Left ventricle myocardium inferior (tissue), 1 donor: ENCODE data around the gene PIP4K2C. TPM values are rescaled to one million over a fixed set of nuclear protein-coding genes. Genes with fewer than 3 reads are reported as not detected.

Source experiments
- DNase-seq: peaks from one replicate; pipeline ENCODE4 v3.0.0-alpha.2; 2020
- H3K27ac ChIP-seq: fragments of 200-600 bp; replicated peaks from 2 replicates; pipeline ENCODE4 v1.8.0; 2021
- H3K27me3 ChIP-seq: fragments of 200-600 bp; 2 replicates; pipeline ENCODE4 v1.8.0; 2021; ENCODE audit warnings: low read depth
- H3K36me3 ChIP-seq: fragments of 200-600 bp; 2 replicates; pipeline ENCODE4 v1.8.0; 2021
- H3K4me1 ChIP-seq: fragments of 200-600 bp; 2 replicates; pipeline ENCODE4 v1.8.0; 2021
- H3K4me3 ChIP-seq: fragments of 200-600 bp; 2 replicates; pipeline ENCODE4 v1.8.0; 2021; ENCODE audit warnings: mild to moderate bottlenecking, moderate library complexity
- H3K9me3 ChIP-seq: fragments of 200-600 bp; replicated peaks from 2 replicates; pipeline ENCODE4 v1.8.0; 2021
- intact Hi-C: fragments of 100-400 bp; cut with micrococcal nuclease; formaldehyde crosslinking; loops from one replicate; pipeline ENCODE4 v1.11.0; 2022
- total RNA-seq: library from RNA; stranded (reverse); fragmentation: NEBNext Ultra II Directional; extraction: Animal tissue kit (Norgen Biotek cat#: 25700); gene quantifications from one replicate; pipeline ENCODE4 v1.2.1, GENCODE V29; 2021
- TF ChIP-seq, protein P1 (sequence below): fragments of 200-600 bp; IDR thresholded peaks from 2 replicates; pipeline ENCODE4 v1.8.0; 2021; ENCODE audit warnings: antibody characterized with exemption, mild to moderate bottlenecking, borderline replicate concordance
- donor health status: DM: no; HTN: yes; CAD: no; lungs with severe emphysema.

Gene PIP4K2C
- total RNA-seq, 1 donor from 2014 or later = 12.3 TPM

GRCh38 chr12:57609781-57610553, 19.0 kb downstream of the PIP4K2C start:
- peak overlapping the region; percentile 90 for H3K27ac ChIP-seq
- H3K36me3 ChIP-seq = peaks cover 23% of the 10 kb centered on the region
- intact Hi-C loops = no loop called here
- TF ChIP-seq, protein P1, sequence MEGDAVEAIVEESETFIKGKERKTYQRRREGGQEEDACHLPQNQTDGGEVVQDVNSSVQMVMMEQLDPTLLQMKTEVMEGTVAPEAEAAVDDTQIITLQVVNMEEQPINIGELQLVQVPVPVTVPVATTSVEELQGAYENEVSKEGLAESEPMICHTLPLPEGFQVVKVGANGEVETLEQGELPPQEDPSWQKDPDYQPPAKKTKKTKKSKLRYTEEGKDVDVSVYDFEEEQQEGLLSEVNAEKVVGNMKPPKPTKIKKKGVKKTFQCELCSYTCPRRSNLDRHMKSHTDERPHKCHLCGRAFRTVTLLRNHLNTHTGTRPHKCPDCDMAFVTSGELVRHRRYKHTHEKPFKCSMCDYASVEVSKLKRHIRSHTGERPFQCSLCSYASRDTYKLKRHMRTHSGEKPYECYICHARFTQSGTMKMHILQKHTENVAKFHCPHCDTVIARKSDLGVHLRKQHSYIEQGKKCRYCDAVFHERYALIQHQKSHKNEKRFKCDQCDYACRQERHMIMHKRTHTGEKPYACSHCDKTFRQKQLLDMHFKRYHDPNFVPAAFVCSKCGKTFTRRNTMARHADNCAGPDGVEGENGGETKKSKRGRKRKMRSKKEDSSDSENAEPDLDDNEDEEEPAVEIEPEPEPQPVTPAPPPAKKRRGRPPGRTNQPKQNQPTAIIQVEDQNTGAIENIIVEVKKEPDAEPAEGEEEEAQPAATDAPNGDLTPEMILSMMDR = no peak
- H3K4me1 ChIP-seq = peaks cover 96% of the 10 kb centered on the region
- no peaks in the 10 kb centered on the region for H3K9me3 ChIP-seq
- H3K4me3 ChIP-seq = peak overlapping the region; percentile 87
- DNase-seq = peak; percentile 56
- H3K27me3 ChIP-seq = peaks cover 4% of the 10 kb centered on the region

- H3K36me3 ChIP-seq = peaks cover 29% of the 10 kb centered on the region
- H3K27ac ChIP-seq = peak overlapping the region; percentile 90
- H3K4me3 ChIP-seq = peak overlapping the region; percentile 87
- TF ChIP-seq, protein P1 = no peak
- no peaks in the 10 kb centered on the region for H3K9me3 ChIP-seq
- H3K27me3 ChIP-seq = peaks cover 4% of the 10 kb centered on the region
- intact Hi-C loops = no loop called here
- peak; percentile 75 for DNase-seq
- peaks cover 96% of the 10 kb centered on the region for H3K4me1 ChIP-seq
Observed at GRCh38 chr12:57610554-57611107, 19.6 kb downstream of the PIP4K2C start.

DNA sequence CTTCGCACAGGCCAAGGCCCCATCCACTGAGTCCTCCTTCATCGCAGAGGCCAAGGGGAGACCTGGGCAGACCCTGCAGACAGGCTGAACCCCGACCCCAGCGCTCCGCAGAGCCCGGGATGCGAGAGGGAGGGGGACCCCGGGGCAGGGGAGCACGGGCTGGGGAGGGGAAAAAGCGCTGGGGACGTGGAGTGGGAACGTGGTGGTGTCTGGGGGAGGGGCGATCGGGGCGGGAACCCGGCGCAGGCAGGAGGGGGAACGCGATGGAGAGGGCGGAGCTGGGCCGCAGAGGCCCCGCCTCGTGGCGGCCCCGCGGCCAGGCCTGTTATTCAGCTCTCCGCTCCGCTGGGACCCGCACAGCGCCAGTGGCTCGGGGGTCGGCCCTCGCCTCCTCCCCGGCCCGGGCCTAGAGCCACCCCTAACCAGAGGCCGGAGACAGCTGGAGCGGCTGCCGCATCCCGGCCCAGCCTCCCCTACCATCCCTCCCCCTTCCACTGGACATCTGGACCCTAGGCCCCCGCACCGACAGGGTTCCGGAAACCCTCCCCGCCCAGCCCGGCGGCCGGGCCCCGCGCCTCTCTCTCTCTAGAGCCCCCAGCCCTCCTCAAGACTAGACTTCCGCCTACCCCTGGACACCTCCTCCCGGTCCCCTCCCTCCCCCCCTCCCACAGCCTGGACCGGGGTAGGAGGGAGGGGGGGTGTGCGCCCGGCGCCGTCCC, 20.3 kb downstream of the PIP4K2C start, which contains the start of gene ARHGEF25:
Gene ARHGEF25, plus strand, starts transcription at position 328 of the 719 bp plus-strand sequence. CDS start 460 bp downstream, outside the sequence.
- Histone ChIP-seq H3K4me1 (peaks cover 96% of the 10 kb centered on the region), H3K4me3 (peak within 1 kb of the TSS; percentile 87), H3K36me3 (peaks cover 34% of the 10 kb centered on the region), H3K27ac (peak within 1 kb of the TSS; percentile 90), H3K9me3 (no peaks in the 10 kb centered on the region), H3K27me3 (peaks cover 4% of the 10 kb centered on the region)
- TF ChIP-seq, protein P1 = no peak
- DNase-seq = peak; percentile 87
- intact Hi-C loops = no loop called here

- H3K36me3 ChIP-seq = peaks cover 34% of the 10 kb centered on the region
- peak overlapping the region; percentile 87 for H3K4me3 ChIP-seq
- H3K4me1 ChIP-seq = peaks cover 99% of the 10 kb centered on the region
- H3K27me3 ChIP-seq = peaks cover 4% of the 10 kb centered on the region
- DNase-seq = no peak
- TF ChIP-seq, protein P1 = no peak
- intact Hi-C loops = no loop called here
- no peaks in the 10 kb centered on the region for H3K9me3 ChIP-seq
- H3K27ac ChIP-seq = peak overlapping the region; percentile 90
Observed at GRCh38 chr12:57611827-57612710, 21.1 kb downstream of the PIP4K2C start.
